22Rv1 (cell line): ENCODE measurements around the gene SPECC1L.

Experiments used
- H3K27ac ChIP-seq: fragments of 450-650 bp; 2 replicates; pipeline ENCODE4 v1.5.1; 2017
- ZFX ChIP-seq: fragments of 450-650 bp; IDR thresholded peaks from 2 replicates; pipeline ENCODE4 v1.6.1; 2017; ENCODE audit warnings: antibody characterized with exemption, borderline replicate concordance
- TF ChIP-seq, protein P1 (sequence below): fragments of 450-650 bp; IDR thresholded peaks from 2 replicates; pipeline ENCODE4 v1.5.1; 2017; ENCODE audit warnings: mild to moderate bottlenecking

The SPECC1L gene

DNA sequence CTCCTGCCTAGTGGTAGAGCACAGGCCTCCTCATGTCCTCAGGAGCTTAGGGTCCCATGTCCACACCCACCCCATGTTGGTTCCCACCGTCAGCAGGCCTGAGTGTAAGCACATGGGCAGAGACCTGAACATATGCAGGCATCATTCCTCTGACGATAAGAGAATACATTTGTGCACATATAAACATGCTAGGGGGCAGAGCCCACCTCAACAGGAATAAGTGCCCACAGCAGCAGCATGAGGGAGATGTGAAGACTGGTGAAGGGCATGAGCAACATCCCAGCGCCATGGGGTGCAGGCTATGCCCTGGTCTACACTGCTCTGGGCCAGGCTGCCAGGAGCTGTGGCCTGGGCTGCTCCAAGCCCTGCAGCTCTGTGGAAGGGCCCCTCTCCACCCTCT, 173.6 kb downstream of the SPECC1L start:
- TF ChIP-seq, protein P1, sequence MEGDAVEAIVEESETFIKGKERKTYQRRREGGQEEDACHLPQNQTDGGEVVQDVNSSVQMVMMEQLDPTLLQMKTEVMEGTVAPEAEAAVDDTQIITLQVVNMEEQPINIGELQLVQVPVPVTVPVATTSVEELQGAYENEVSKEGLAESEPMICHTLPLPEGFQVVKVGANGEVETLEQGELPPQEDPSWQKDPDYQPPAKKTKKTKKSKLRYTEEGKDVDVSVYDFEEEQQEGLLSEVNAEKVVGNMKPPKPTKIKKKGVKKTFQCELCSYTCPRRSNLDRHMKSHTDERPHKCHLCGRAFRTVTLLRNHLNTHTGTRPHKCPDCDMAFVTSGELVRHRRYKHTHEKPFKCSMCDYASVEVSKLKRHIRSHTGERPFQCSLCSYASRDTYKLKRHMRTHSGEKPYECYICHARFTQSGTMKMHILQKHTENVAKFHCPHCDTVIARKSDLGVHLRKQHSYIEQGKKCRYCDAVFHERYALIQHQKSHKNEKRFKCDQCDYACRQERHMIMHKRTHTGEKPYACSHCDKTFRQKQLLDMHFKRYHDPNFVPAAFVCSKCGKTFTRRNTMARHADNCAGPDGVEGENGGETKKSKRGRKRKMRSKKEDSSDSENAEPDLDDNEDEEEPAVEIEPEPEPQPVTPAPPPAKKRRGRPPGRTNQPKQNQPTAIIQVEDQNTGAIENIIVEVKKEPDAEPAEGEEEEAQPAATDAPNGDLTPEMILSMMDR = no peak
- no peak for TF ChIP-seq ZFX
- no peak overlapping the region for H3K27ac ChIP-seq

DNA sequence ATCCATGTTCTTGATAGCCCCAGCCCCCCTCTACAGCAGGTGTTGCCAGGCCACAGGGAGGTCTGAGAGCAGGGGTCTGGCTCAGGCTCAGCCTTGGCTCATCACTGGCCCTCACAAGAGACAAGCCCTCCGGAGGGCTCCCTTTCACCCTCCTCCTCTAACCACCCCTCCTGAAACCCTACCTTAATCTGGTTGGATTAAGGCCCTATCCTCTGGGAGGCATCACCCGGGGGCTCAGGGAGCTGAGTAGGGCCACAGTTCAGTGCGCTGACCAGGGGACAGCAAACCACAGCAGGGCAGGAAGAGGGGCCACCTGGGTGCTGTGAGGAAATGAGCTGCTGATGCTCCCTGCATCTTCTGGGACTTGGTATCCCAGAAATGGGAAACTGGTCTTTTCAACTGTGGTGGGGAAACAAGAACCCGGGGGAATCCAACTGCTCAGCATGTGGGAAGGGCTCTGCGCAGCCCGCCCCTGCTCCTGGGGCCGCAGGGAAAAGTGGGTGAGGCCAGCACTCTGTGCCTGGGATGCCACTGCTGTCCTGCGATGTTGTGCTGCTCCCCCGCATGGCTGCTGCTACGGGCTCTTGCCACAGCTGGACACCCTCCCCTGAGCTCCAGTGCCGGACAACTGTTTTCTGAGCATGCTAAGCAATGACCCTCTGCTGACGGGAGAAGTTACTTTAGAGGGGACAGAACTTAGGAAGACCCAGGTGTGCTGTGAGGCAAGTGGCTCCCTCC, 174.3 kb downstream of the SPECC1L start:
- no peak overlapping the region for H3K27ac ChIP-seq
- TF ChIP-seq, protein P1 = no peak
- no peak for TF ChIP-seq ZFX

DNA sequence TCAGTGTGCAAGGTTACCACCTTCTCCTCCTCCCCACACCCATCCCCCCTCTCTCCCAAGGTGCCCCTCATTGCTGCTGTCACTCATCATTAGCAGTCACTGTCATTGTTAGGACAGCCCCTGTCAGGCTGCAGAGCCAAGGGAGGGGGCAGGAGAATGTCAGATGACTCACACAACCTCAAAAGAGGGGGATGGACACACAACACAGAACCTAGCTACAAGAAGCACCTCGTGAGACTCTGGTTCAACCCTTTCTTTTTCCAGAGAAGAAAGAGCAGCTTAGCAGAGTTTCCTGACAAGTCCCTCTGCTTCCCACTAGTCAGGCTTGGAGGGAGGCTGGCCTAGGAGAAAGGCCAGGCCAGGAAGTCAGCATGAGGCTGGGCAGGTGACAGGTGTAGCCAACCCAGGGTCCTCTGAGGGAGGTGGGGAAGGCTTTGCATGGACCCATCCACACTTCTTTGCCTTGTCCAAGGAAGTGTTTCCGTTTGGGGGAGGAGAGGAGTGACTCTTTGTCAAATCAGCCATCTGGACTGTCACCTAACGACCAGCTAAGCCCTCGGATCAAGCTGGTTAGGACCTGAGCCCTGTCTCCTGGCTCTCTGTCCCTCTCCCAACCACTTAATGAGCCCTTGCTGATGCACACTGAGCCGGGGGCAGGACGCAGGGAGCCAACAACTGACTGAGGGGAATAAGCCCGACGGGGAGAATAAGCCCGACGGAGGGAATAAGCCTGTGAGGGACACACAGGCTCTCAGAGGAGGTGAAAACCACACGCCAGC, 175.0 kb downstream of the SPECC1L start:
- TF ChIP-seq, protein P1 = no peak
- no peak for TF ChIP-seq ZFX
- no peak overlapping the region for H3K27ac ChIP-seq

DNA sequence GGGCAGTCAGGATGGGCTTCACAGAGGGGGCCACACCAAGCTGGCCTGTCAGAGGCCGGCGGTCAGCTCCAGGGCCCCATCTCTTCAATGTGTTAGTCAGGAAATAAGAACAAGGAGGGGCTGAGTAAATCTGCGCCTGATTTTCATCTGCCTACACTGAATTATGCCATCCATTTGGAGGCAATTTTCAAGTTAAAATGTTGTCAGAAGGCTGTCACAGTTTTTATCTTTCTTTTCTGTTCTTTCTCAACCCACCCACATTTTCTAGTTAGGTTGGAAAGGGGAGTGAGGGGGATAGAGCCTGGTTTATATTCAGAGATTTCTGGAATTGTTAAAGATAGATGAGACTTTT, 175.6 kb downstream of the SPECC1L start:
- H3K27ac ChIP-seq = no peak overlapping the region
- TF ChIP-seq, protein P1 = no peak
- TF ChIP-seq ZFX = no peak

DNA sequence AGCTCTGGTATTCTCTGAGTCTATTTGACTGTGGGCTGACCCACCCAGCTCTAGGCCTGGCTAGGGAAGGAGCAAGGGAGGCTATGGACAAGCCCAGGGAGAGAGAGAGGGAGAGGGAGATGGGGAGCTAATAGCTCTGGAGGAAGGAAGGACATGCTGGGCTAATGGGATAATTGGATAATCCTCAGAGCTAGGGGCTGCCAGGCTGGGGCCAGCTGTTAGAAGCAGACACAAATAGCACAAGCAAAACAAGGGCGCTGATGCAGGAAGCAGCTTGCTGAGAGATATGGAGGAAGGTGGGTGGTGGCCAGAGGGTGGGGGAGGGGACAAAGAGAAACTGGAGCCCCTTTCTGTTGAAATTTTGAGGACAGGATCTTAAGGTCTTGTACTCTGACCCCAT, 180.0 kb downstream of the SPECC1L start:
- no peak overlapping the region for H3K27ac ChIP-seq
- TF ChIP-seq ZFX = no peak
- TF ChIP-seq, protein P1 = no peak

DNA sequence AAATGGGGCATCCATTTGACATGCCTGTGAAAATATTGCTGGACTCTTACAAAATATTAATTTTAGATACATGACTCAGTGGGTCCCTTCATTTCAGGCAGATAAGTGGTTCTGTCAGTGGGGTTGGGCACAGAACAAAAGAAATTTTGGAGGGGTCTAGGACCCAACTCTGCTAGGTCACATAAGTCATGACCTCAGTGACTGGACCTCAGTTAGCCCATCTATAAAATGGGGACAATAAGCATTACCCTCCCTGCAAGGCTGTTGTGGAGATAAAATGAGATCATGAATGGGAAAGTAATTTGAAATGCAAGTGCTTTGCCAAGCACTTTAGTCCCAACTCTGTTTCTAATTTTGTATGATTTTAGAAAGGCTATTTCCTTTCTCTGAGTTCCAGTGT, 180.5 kb downstream of the SPECC1L start:
- no peak for TF ChIP-seq ZFX
- TF ChIP-seq, protein P1 = no peak
- no peak overlapping the region for H3K27ac ChIP-seq

DNA sequence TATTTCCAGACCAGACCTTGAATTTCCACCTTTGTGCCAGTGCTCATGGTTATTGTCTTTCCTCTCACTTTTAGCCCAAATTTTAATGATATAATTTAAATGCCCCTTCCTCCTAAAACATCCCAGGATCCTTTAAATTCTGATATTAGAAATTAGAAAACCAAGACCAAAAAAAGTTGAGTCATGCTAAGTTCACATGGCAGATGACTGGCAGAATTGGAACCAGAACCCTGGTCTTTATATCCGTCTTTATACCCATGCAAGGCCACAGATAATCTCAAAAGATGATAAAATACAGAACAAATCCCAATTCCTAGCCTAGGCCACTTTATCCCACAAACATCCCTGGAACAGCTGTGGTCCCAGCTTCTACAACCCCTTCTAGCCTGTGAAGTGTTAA, 183.2 kb downstream of the SPECC1L start:
- no peak overlapping the region for H3K27ac ChIP-seq
- TF ChIP-seq, protein P1 = no peak
- no peak for TF ChIP-seq ZFX
